HepG2 (cell line): ENCODE results near the gene ARAP1. TPM values are rescaled to one million over a fixed set of nuclear protein-coding genes. Genes with fewer than 3 reads are reported as not detected.
A peak's percentile ranks its signal among the peaks of the same experiment; 100 is the strongest.

Experiments used
- ARNT2 ChIP-seq: sonication (generic); formaldehyde crosslinking; IDR thresholded peaks from 2 replicates; pipeline ENCODE4 v1.8.0; 2022; ENCODE audit warnings: mild to moderate bottlenecking, low read depth, missing genetic modification reagents, moderate library complexity
- ATAD3A ChIP-seq: sonication (generic); formaldehyde crosslinking; IDR thresholded peaks from 2 replicates; pipeline ENCODE4 v1.4.0; 2020; ENCODE audit warnings: missing genetic modification reagents
- BRCA1 ChIP-seq: sonication (generic); formaldehyde crosslinking; IDR thresholded peaks from 2 replicates; pipeline ENCODE4 v1.4.0; 2020; ENCODE audit warnings: missing genetic modification reagents
- EP300 ChIP-seq, 3 experiments: sonication (generic) in 1 of 3; formaldehyde crosslinking in 1 of 3; IDR thresholded peaks; 2 replicates each; pipeline versions ENCODE4 v1.5.1 to v1.6.1; 2011 to 2020; ENCODE audit warnings: low read depth in 2 of 3, low read length in 2 of 3, borderline replicate concordance in 1 of 3, improper control_type of control experiment in 1 of 3, mild to moderate bottlenecking in 1 of 3, missing genetic modification reagents in 1 of 3, moderate library complexity in 1 of 3
- EZH2 ChIP-seq: conservative IDR thresholded peaks from 2 replicates; pipeline ENCODE4 v1.6.1; 2012; ENCODE audit warnings: mild to moderate bottlenecking, low read depth, low read length, moderate library complexity
- FOXM1 ChIP-seq: sonication (generic); formaldehyde crosslinking; IDR thresholded peaks from 2 replicates; pipeline ENCODE4 v1.5.0; 2020; ENCODE audit warnings: missing genetic modification reagents
- GZF1 ChIP-seq: sonication (generic); formaldehyde crosslinking; IDR thresholded peaks from 2 replicates; pipeline ENCODE4 v1.5.1; 2020; ENCODE audit warnings: mild to moderate bottlenecking, missing genetic modification reagents
- HOMEZ ChIP-seq: IDR thresholded peaks from 2 replicates; pipeline ENCODE4 v1.6.1; 2016; ENCODE audit warnings: low read depth
- IKZF1 ChIP-seq: fragments of 450-650 bp; IDR thresholded peaks from 2 replicates; pipeline ENCODE4 v1.7.1; 2016
- KDM3A ChIP-seq: IDR thresholded peaks from 2 replicates; pipeline ENCODE4 v1.6.1; 2018; ENCODE audit warnings: low read depth, missing compliant biosample characterization
- KMT2A ChIP-seq: sonication (generic); formaldehyde crosslinking; IDR thresholded peaks from 2 replicates; pipeline ENCODE4 v1.4.0; 2020; ENCODE audit warnings: missing genetic modification reagents
- SIN3B ChIP-seq: fragments of 150-350 bp; IDR thresholded peaks from 2 replicates; pipeline ENCODE4 v1.6.1; 2014; ENCODE audit warnings: low read length
- TARDBP ChIP-seq: sonication (generic); formaldehyde crosslinking; IDR thresholded peaks from 2 replicates; pipeline ENCODE4 v1.8.0; 2022; ENCODE audit warnings: mild to moderate bottlenecking, missing genetic modification reagents
- TP53 ChIP-seq: sonication (generic); formaldehyde crosslinking; conservative IDR thresholded peaks from 2 replicates; pipeline ENCODE4 v1.4.0; 2020; ENCODE audit warnings: missing genetic modification reagents
- TRIM24 ChIP-seq: sonication (generic); formaldehyde crosslinking; IDR thresholded peaks from 2 replicates; pipeline ENCODE4 v1.8.0; 2022; ENCODE audit warnings: mild to moderate bottlenecking, missing genetic modification reagents
- ZFYVE20 ChIP-seq: sonication (generic); formaldehyde crosslinking; IDR thresholded peaks from 2 replicates; pipeline ENCODE4 v1.8.0; 2023; ENCODE audit warnings: low read depth, mild to moderate bottlenecking, moderate library complexity, missing genetic modification reagents, borderline replicate concordance
- ZNF230 ChIP-seq: sonication (generic); formaldehyde crosslinking; IDR thresholded peaks from 2 replicates; pipeline ENCODE4 v1.4.0; 2020; ENCODE audit warnings: mild to moderate bottlenecking, missing genetic modification reagents
- ZNF274 ChIP-seq: sonication (generic); formaldehyde crosslinking; IDR thresholded peaks from 2 replicates; pipeline ENCODE4 v1.5.1; 2020; ENCODE audit warnings: mild to moderate bottlenecking, missing genetic modification reagents
- ZNF275 ChIP-seq: sonication (generic); formaldehyde crosslinking; IDR thresholded peaks from 2 replicates; pipeline ENCODE4 v1.8.0; 2022; ENCODE audit warnings: missing genetic modification reagents, mild to moderate bottlenecking, inconsistent platforms, borderline replicate concordance
- ZNF589 ChIP-seq: sonication (generic); formaldehyde crosslinking; conservative IDR thresholded peaks from 2 replicates; pipeline ENCODE4 v1.8.0; 2022; ENCODE audit warnings: mild to moderate bottlenecking, moderate library complexity, missing genetic modification reagents
- ZNF629 ChIP-seq: sonication (generic); formaldehyde crosslinking; conservative IDR thresholded peaks from 2 replicates; pipeline ENCODE4 v1.5.0; 2020; ENCODE audit warnings: missing genetic modification reagents
- ZNF776 ChIP-seq: sonication (generic); formaldehyde crosslinking; IDR thresholded peaks from 2 replicates; pipeline ENCODE4 v1.4.0; 2020; ENCODE audit warnings: mild to moderate bottlenecking, missing genetic modification reagents
- ZNF780A ChIP-seq: sonication (generic); formaldehyde crosslinking; IDR thresholded peaks from 2 replicates; pipeline ENCODE4 v1.8.0; 2022; ENCODE audit warnings: mild to moderate bottlenecking, missing genetic modification reagents, moderate library complexity
- polyA plus RNA-seq, 8 experiments: library from polyadenylated mRNA; depleted of rRNA in 3 of 8; stranded (reverse) in 7 of 8; unstranded in 1 of 8; fragments of >200 nt; fragmentation: Illumina TruSeq in 4 of 8; extraction: Trizol in 4 of 8; gene quantifications; 2 replicates each; pipeline versions ENCODE4 v1.2.1 to v1.2.3, GENCODE V29; 2011 to 2016; ENCODE audit warnings: low read depth in 4 of 8, missing spikeins in 1 of 8, mixed read lengths in 1 of 8; ENCODE audit not compliant: insufficient read depth in 1 of 8
- total RNA-seq, 5 experiments: library from RNA; depleted of rRNA; stranded (reverse); fragments of >200 nt; fragmentation: Illumina TruSeq; extraction: Trizol; gene quantifications; 2 replicates each; pipeline ENCODE4 v1.2.3, GENCODE V29; 2016; ENCODE audit warnings: low read depth in 1 of 5
- TF ChIP-seq, protein P1 (sequence below): sonication (generic); formaldehyde crosslinking; IDR thresholded peaks from 2 replicates; pipeline ENCODE4 v1.5.0; 2020; ENCODE audit warnings: mild to moderate bottlenecking, missing genetic modification reagents

The ARAP1 gene
- total and polyA plus RNA-seq, 2 of the 13 experiments (the other 11 are each of a cell fraction or from before 2014, with no cell fraction given): 43.2 to 55.5 TPM

- TF ChIP-seq EP300 (IDR thresholded peaks at IDR 0.05; ENCODE audit: low read depth in 2 of 2, low read length in 2 of 2): no peak; a peak in 1 of 4 replicates
- TF ChIP-seq EP300 (CRISPR knock-in tag; IDR thresholded peaks at IDR 0.05; ENCODE audit: borderline replicate concordance): peak; percentile 40; the same call in 1 of the 2 replicates
- no peak for TF ChIP-seq ZFYVE20 (CRISPR knock-in tag)
- TF ChIP-seq KMT2A: peak; percentile 17; the same call in 1 of the 2 replicates
- TF ChIP-seq, protein P1, sequence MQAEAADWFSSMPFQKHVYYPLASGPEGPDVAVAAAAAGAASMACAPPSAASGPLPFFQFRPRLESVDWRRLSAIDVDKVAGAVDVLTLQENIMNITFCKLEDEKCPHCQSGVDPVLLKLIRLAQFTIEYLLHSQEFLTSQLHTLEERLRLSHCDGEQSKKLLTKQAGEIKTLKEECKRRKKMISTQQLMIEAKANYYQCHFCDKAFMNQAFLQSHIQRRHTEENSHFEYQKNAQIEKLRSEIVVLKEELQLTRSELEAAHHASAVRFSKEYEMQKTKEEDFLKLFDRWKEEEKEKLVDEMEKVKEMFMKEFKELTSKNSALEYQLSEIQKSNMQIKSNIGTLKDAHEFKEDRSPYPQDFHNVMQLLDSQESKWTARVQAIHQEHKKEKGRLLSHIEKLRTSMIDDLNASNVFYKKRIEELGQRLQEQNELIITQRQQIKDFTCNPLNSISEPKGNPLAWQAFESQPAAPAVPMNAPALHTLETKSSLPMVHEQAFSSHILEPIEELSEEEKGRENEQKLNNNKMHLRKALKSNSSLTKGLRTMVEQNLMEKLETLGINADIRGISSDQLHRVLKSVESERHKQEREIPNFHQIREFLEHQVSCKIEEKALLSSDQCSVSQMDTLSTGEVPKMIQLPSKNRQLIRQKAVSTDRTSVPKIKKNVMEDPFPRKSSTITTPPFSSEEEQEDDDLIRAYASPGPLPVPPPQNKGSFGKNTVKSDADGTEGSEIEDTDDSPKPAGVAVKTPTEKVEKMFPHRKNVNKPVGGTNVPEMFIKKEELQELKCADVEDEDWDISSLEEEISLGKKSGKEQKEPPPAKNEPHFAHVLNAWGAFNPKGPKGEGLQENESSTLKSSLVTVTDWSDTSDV (CRISPR knock-in tag): peak; percentile 45; the same call in 1 of the 2 replicates
- no peak for TF ChIP-seq ZNF776 (CRISPR knock-in tag)
- no peak for TF ChIP-seq GZF1
- TF ChIP-seq SIN3B: no peak
- TF ChIP-seq HOMEZ: no peak
- no peak for TF ChIP-seq ZNF780A (CRISPR knock-in tag)
- TF ChIP-seq EZH2: no peak
- TF ChIP-seq TP53 (CRISPR knock-in tag): no peak
- TF ChIP-seq IKZF1: no peak
- 0 out of 2 replicates have a peak, but pooled peaks have one; percentile 50 for TF ChIP-seq ZNF274 (CRISPR knock-in tag)
- no peak for TF ChIP-seq KDM3A (CRISPR knock-in tag)
- no peak for TF ChIP-seq ZNF275
- no peak for TF ChIP-seq TRIM24
- TF ChIP-seq FOXM1 (CRISPR knock-in tag): no peak
- no peak for TF ChIP-seq ZNF589 (CRISPR knock-in tag)
- peak; percentile 49; the same call in 1 of the 2 replicates for TF ChIP-seq TARDBP (CRISPR knock-in tag)
- TF ChIP-seq ZNF629 (CRISPR knock-in tag): 0 out of 2 replicates have a peak, but pooled peaks have one; percentile 20
- TF ChIP-seq ZNF230 (CRISPR knock-in tag): no peak
- no peak for TF ChIP-seq BRCA1 (CRISPR knock-in tag)
- no peak for TF ChIP-seq ATAD3A (CRISPR knock-in tag)
- 0 out of 2 replicates have a peak, but pooled peaks have one; percentile 23 for TF ChIP-seq ARNT2
These were observed 30.1 kb upstream of the ARAP1 start (continued) for GRCh38 chr11:72782081-72782920.
